GM18907 (cell line): ENCODE results near the gene CYB561D1.

Source experiments
- ATAC-seq: cut with Tn5 transposase; IDR thresholded peaks from one replicate; pipeline ENCODE4 v1.9.1; 2021; ENCODE audit warnings: mild to moderate bottlenecking, moderate library complexity; ENCODE audit not compliant: unreplicated experiment

CYB561D1 gene

DNA sequence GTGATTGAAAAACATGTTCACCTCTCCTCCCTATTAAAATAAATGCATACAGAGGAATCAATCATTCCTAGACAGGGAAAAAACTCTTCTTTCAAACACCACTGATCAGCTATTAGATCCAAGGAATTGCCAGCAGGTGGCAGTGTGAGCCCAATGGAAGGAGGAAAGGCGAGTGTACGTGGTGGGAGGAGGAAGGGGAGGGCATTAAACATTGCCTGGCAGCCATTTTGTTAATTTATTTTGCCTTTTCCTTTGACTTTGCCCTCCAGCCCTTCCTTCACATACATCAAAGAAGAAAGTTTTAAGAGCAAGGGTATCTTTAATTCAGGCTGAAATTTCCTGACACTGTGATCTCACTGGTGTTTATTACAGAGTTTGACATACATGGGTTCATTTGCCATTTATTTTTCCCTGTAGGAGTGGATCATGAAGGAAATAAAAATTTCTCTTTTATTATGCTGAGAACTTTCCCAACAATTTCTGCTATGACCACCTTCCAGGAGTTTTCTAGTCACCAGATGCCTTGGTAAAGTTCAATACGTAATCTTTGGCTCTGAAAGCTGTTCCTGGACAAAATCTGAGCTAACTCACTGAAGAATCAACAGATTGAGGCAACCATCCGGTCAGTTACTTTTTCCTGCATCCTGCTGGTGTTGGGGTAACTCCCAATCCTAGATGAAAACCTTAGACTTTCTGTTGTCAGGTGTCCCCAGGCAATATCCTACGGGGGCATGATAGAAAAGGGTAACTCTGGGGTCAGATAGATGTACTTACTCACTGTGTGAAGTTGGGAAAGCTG lies 52.6 kb downstream of the CYB561D1 start:
- peak; percentile 52 for ATAC-seq

GRCh38 chr1:109547463-109548320 lies 53.8 kb downstream of the CYB561D1 start:
- peak; percentile 10 for ATAC-seq

DNA sequence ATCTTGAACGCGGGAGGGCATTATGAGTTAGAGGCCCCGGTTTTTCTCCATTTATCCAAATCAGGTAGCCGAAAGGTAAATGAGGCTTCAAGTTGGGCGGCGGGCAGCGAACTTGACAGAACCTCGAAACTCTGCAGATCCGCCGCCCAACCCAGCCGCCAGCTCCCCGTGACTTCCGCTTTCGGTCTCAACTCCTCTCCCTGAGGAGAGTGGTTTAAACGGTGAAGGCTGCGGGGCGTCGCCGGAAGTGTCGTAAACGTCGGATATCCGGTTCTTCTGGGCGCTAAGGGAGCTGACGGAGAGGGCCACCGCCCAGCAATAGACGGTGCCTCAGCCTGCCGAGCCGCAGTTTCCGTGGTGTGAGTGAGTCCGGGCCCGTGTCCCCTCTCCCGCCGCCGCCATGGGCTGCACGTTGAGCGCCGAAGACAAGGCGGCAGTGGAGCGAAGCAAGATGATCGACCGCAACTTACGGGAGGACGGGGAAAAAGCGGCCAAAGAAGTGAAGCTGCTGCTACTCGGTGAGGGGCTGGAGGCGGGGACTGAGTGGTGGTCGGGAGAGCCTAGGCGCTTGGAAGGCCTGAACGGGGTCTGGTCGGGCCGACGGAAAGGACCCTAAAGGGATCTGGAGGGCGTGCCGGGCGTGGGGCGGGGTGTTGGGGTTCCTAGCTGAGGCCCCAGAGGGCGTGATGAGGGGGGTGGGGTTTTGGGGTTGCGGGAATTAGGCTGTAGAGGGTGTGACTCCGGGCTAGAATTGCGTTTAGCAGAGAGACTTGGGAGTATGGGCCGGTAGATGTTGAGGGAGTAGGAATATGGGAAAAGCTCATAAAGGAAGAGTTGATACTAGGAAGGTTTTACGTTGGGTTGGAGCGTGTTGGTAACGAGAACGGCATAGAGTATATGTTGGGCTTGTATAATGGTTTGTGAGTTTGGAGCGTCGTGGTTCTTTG lies 54.7 kb downstream of the CYB561D1 start, which contains the start of gene GNAI3:
Gene GNAI3 (plus strand): TSS at position 295 of the 947 bp plus-strand sequence. CDS start 106 bp downstream, at position 401.
- ATAC-seq = peak; percentile 90
